SH-SY5Y (cell line): Measurements from ENCODE around the gene LRIT3.

Experiments used
- GATA2 ChIP-seq: IDR thresholded peaks from 2 replicates; pipeline ENCODE4 v1.6.1; 2011; ENCODE audit warnings: mild to moderate bottlenecking, low read depth, low read length
- GATA3 ChIP-seq: IDR thresholded peaks from 2 replicates; pipeline ENCODE4 v1.6.1; 2011; ENCODE audit warnings: low read depth, mild to moderate bottlenecking, low read length, moderate library complexity

- TF ChIP-seq GATA3 (no peak), GATA2 (no peak)
Measured at GRCh38 chr4:109912706-109913595, 65.0 kb downstream of the LRIT3 start, which contains the start of gene EGF.
